ENCODE results near the gene JAML. TPM values are rescaled to one million over a fixed set of nuclear protein-coding genes. Genes with fewer than 3 reads are reported as not detected.

Gene JAML
- total and polyA plus RNA-seq, 2 experiments from 2014 or later, result 0.56 to 1.0 TPM

GRCh38 chr11:118259138-118259537 lies 34.3 kb upstream of the JAML start:
- Mint-ChIP-seq H3K4me3 (no peak overlapping the region), H3K4me1 (peaks cover 14% of the 10 kb centered on the region), H3K9me3 (no peaks in the 10 kb centered on the region), H3K27me3 (ENCODE audit: insufficient read depth, low read depth, poor library complexity) (peaks cover 15% of the 10 kb centered on the region), H3K27ac (no peak overlapping the region), H3K36me3 (ENCODE audit: low read depth) (peaks cover 9% of the 10 kb centered on the region)
- Histone ChIP-seq H3K79me2 (replicated peaks; ENCODE audit: insufficient read depth) (no peaks in the 10 kb centered on the region), H3K4me2 (no peak overlapping the region), H3K27ac (ENCODE audit: low read depth) (no peak overlapping the region), H3K9me2 (ENCODE audit: insufficient read depth) (no peaks in the 10 kb centered on the region), H3K4me3 (no peak overlapping the region), H2AFZ (no peak overlapping the region), H3K27me3 (ENCODE audit: insufficient read depth) (peaks cover 16% of the 10 kb centered on the region), H4K20me1 (replicated peaks; ENCODE audit: insufficient read depth) (no peaks in the 10 kb centered on the region), H3K4me1 (ENCODE audit: insufficient read depth) (0 out of 2 replicates have a peak, but pooled peaks cover 8% of the 10 kb centered on the region), H3K36me3 (ENCODE audit: insufficient read depth) (no peaks in the 10 kb centered on the region), H3F3A (replicated peaks; ENCODE audit: low read depth) (no peaks in the 10 kb centered on the region)
- no peak for DNase-seq (ENCODE audit: low spot score)
- TF ChIP-seq REST (IDR thresholded peaks at IDR 0.05; ENCODE audit: unreplicated experiment) (no peak), JUNB (IDR thresholded peaks at IDR 0.05; ENCODE audit: unreplicated experiment) (no peak), EZH2 (IDR thresholded peaks at IDR 0.05; ENCODE audit: low read depth, unreplicated experiment) (no peak), STAT1 (IDR thresholded peaks at IDR 0.05; ENCODE audit: unreplicated experiment) (no peak), ZNF462 (CRISPR knock-in tag; IDR thresholded peaks at IDR 0.05) (no peak), CREB1 (CRISPR knock-in tag; IDR thresholded peaks at IDR 0.05; ENCODE audit: low read depth) (no peak), ZNF331 (CRISPR knock-in tag; IDR thresholded peaks at IDR 0.05; ENCODE audit: low read depth) (no peak), EZH2phosphoT487 (IDR thresholded peaks at IDR 0.05; ENCODE audit: unreplicated experiment) (no peak), ETS1 (IDR thresholded peaks at IDR 0.05) (no peak), ZNF114 (CRISPR knock-in tag; IDR thresholded peaks at IDR 0.05) (no peak), POLR2AphosphoS5 (IDR thresholded peaks at IDR 0.05; ENCODE audit: low read depth) (no peak), NANOG (IDR thresholded peaks at IDR 0.05; ENCODE audit: borderline replicate concordance) (no peak)
- TF ChIP-seq, protein P1, sequence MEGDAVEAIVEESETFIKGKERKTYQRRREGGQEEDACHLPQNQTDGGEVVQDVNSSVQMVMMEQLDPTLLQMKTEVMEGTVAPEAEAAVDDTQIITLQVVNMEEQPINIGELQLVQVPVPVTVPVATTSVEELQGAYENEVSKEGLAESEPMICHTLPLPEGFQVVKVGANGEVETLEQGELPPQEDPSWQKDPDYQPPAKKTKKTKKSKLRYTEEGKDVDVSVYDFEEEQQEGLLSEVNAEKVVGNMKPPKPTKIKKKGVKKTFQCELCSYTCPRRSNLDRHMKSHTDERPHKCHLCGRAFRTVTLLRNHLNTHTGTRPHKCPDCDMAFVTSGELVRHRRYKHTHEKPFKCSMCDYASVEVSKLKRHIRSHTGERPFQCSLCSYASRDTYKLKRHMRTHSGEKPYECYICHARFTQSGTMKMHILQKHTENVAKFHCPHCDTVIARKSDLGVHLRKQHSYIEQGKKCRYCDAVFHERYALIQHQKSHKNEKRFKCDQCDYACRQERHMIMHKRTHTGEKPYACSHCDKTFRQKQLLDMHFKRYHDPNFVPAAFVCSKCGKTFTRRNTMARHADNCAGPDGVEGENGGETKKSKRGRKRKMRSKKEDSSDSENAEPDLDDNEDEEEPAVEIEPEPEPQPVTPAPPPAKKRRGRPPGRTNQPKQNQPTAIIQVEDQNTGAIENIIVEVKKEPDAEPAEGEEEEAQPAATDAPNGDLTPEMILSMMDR (conservative IDR thresholded peaks at IDR 0.05; ENCODE audit: low read depth in 2 of 2), result no peak
- ATAC-seq, result no peak
